HEK293T (cell line): ENCODE measurements around the gene SYN1.

Source experiments
- BHLHE40 ChIP-seq: fragments of 450-650 bp; IDR thresholded peaks from 2 replicates; pipeline ENCODE4 v1.6.1; 2016; ENCODE audit warnings: mild to moderate bottlenecking, moderate library complexity, borderline replicate concordance
- CTBP1 ChIP-seq: fragments of 450-650 bp; IDR thresholded peaks from 2 replicates; pipeline ENCODE4 v1.6.1; 2016; ENCODE audit warnings: borderline replicate concordance
- ELF4 ChIP-seq: fragments of 450-650 bp; IDR thresholded peaks from 2 replicates; pipeline ENCODE4 v1.6.1; 2017; ENCODE audit warnings: antibody characterized with exemption
- FOXA1 ChIP-seq: fragments of 450-650 bp; IDR thresholded peaks from 2 replicates; pipeline ENCODE4 v1.6.1; 2016; ENCODE audit warnings: mild to moderate bottlenecking
- HDGF ChIP-seq: fragments of 450-650 bp; IDR thresholded peaks from 2 replicates; pipeline ENCODE4 v1.6.1; 2017; ENCODE audit warnings: antibody characterized with exemption, borderline replicate concordance
- NFRKB ChIP-seq: fragments of 450-650 bp; IDR thresholded peaks from 2 replicates; pipeline ENCODE4 v1.6.1; 2016; ENCODE audit warnings: mild to moderate bottlenecking, moderate library complexity
- SP1 ChIP-seq: fragments of 450-650 bp; IDR thresholded peaks from 2 replicates; pipeline ENCODE4 v1.6.1; 2017
- SUZ12 ChIP-seq: fragments of 450-650 bp; IDR thresholded peaks from 2 replicates; pipeline ENCODE4 v1.6.1; 2016; ENCODE audit warnings: mild to moderate bottlenecking
- ZNF384 ChIP-seq: fragments of 450-650 bp; IDR thresholded peaks from 2 replicates; pipeline ENCODE4 v1.6.1; 2016
- TF ChIP-seq, protein P1 (sequence below): fragments of 450-650 bp; IDR thresholded peaks from 2 replicates; pipeline ENCODE4 v1.6.1; 2016

DNA sequence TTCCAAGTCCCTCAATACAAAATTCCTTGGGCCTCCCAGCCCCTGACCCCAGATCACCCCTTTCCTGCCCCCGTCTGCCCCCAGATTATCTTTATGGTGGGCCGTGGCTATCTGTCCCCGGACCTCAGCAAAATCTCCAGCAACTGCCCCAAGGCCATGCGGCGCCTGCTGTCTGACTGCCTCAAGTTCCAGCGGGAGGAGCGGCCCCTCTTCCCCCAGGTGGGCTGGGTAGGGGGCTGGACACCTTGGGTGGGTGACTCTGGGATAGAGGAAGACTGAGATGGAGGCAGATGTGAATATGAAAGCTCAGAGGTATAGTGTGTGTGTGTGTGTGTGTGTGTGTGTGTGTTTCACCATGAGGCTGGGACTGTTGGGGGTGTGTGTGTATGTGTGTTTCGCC is 48.9 kb downstream of the SYN1 start:
- TF ChIP-seq SP1 (no peak), BHLHE40 (no peak), HDGF (no peak), CTBP1 (no peak), FOXA1 (no peak), ELF4 (no peak), ZNF384 (no peak), SUZ12 (no peak), NFRKB (no peak)
- TF ChIP-seq, protein P1, sequence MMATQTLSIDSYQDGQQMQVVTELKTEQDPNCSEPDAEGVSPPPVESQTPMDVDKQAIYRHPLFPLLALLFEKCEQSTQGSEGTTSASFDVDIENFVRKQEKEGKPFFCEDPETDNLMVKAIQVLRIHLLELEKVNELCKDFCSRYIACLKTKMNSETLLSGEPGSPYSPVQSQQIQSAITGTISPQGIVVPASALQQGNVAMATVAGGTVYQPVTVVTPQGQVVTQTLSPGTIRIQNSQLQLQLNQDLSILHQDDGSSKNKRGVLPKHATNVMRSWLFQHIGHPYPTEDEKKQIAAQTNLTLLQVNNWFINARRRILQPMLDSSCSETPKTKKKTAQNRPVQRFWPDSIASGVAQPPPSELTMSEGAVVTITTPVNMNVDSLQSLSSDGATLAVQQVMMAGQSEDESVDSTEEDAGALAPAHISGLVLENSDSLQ = no peak
